AML-193 (cell line): ENCODE data around the gene OR2V1.
"Not testable (repeated sequence)": the region's sequence is repeated elsewhere in the genome, so short reads cannot be mapped to it uniquely, and the experiment has no call there.

ENCODE experiments used
- DNase-seq, 2 experiments: peaks; one replicate each; lab custom pipeline; 2025; lab: John Stamatoyannopoulos, UW

OR2V1 gene

GRCh38 chr5:181160152-181160754 is 29.3 kb upstream of the OR2V1 start:
- DNase-seq = no peak

- peak; percentile 51 to 57 for DNase-seq
These were observed 28.6 kb upstream of the OR2V1 start for GRCh38 chr5:181159286-181160151.

GRCh38 chr5:181158869-181159268 is 27.9 kb upstream of the OR2V1 start:
- no peak for DNase-seq

GRCh38 chr5:181156758-181157157 is 25.8 kb upstream of the OR2V1 start:
- no peak for DNase-seq

- no peak for DNase-seq
These were observed 22.8 kb upstream of the OR2V1 start for GRCh38 chr5:181153814-181154213.

- DNase-seq = no peak
These were observed 21.4 kb upstream of the OR2V1 start for GRCh38 chr5:181152406-181152805.

- DNase-seq = no peak
These were observed 20.2 kb upstream of the OR2V1 start for GRCh38 chr5:181151146-181151545.

GRCh38 chr5:181149806-181150733 is 19.1 kb upstream of the OR2V1 start:
- no peak for DNase-seq

GRCh38 chr5:181149355-181149754 is 18.4 kb upstream of the OR2V1 start:
- DNase-seq = no peak

- DNase-seq = not testable (repeated sequence)
These were observed 16.1 kb upstream of the OR2V1 start, which contains the start of gene OR2V2 for GRCh38 chr5:181146927-181147636. Gene OR2V2 (plus strand): TSS chr5:181147586. CDS start chr5:181154943, 7,357 bp downstream.

GRCh38 chr5:181145133-181145532 is 14.2 kb upstream of the OR2V1 start:
- no peak for DNase-seq

GRCh38 chr5:181142054-181142453 is 11.1 kb upstream of the OR2V1 start:
- DNase-seq = no peak

GRCh38 chr5:181140766-181141165 is 9.8 kb upstream of the OR2V1 start:
- DNase-seq = no peak

- no peak for DNase-seq
These were observed 7.3 kb upstream of the OR2V1 start for GRCh38 chr5:181138258-181138657.

- DNase-seq = no peak
These were observed 5.5 kb upstream of the OR2V1 start for GRCh38 chr5:181136361-181136955.

- DNase-seq = no peak
These were observed 3.3 kb upstream of the OR2V1 start for GRCh38 chr5:181134259-181134658.

- DNase-seq = no peak
These were observed 2.8 kb upstream of the OR2V1 start for GRCh38 chr5:181133610-181134231.

GRCh38 chr5:181133083-181133482 is 2.1 kb upstream of the OR2V1 start:
- no peak for DNase-seq

GRCh38 chr5:181131514-181131913 is 545 bp upstream of the OR2V1 start:
- no peak for DNase-seq

- DNase-seq = not testable (repeated sequence)
These were observed 888 bp downstream of the OR2V1 start for GRCh38 chr5:181130081-181130480.

- DNase-seq = no peak
These were observed 1.4 kb downstream of the OR2V1 start for GRCh38 chr5:181129601-181130000.
